ENCODE results near the gene SLC10A2.

Gene SLC10A2

DNA sequence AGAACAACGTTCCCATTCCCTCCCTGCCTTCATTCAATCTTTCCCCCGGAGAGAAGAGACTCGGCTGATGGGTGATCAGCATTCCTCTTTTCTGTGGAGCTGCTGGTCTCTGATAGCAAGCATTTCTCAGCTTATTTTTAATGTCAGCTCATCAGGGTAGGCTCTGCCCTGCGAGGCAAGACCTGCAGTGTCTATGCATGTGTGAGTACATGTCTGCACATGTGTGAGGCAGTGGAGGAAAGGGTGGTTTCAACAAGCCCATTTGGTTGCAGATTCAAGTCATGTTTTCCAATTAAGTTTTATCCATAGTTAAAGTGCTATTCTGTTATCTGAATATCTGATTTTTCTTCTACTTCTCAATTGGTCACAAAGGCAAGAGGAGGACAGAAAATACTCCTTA lies 19.5 kb downstream of the SLC10A2 start:
- no peak for DNase-seq (ENCODE audit: low spot score)

DNA sequence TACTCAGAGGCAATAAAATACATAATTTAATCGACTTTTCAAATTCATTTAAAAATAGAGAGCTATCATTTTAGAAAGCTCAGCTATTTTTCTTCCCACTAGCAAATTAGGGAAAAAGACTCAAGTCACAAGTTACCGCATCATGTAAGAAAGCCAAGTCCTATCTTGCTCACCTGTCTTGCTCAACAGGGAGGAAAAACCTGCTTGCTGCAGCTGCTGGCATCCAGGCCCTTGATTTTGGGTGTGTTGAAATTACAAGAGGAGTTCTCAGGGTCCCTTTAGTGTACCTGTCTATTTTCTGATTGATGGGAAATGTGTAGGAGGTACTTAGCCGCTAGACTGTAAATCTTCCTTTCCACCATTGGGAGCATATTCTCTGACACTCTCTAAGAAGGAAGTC lies 22.2 kb downstream of the SLC10A2 start:
- DNase-seq (ENCODE audit: low spot score), result no peak

DNA sequence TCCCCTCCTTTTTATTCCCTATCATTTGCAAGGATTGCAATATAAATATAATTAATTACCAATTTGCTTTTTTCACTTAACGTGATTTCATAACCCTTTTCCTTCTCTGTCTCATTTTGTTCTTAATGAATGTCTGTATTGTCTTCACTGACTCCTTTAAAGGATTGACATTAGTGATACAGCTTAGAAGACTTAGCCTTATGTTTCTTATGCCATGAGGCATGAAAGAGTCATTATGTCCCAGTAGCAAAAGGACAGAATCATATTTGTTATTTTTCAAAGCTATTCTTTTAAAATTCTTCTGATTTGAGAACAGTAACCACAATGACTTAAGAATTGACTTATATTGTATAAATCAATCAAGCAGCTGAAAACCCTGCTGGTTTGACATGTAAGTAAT lies 26.2 kb downstream of the SLC10A2 start:
- no peak for DNase-seq (ENCODE audit: low spot score)

DNA sequence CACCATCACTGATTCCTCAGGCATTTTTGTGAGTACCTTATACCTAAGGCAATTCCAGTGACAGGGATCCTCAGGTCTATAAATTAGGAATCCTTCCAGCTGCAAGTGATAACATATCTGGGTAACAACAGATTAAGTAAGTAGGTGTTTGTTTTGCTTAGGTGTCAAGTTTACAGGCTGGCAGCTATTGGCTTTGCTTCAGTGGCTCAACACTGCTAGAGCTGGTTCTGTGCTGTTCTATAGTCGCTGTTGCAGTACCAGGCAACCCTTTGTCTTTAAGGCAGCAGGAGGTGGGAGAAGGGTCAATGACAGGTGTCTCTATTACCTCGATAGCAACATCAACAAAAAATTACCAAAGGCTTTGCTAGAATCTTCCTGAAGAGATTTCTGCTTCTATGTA lies 27.0 kb downstream of the SLC10A2 start:
- DNase-seq (ENCODE audit: low spot score), result no peak

DNA sequence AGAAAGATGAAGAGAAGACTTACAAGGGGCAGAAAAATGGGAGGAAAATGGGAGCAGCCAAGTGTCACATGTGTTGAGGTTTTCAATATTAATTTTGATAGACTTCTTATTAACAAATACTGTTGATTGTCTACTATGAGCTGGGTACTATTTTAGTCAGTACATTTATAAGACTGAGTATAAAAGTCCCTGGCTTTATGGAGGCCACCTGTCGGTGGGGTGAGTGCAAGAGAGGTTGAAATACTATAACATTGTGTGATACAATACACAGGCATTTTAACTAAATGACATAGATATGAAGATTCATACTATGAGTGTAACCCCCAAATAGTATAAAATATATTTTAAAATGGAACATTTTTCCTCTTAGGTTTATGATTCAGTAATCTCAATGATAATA lies 29.9 kb downstream of the SLC10A2 start:
- no peak for DNase-seq (ENCODE audit: low spot score)

DNA sequence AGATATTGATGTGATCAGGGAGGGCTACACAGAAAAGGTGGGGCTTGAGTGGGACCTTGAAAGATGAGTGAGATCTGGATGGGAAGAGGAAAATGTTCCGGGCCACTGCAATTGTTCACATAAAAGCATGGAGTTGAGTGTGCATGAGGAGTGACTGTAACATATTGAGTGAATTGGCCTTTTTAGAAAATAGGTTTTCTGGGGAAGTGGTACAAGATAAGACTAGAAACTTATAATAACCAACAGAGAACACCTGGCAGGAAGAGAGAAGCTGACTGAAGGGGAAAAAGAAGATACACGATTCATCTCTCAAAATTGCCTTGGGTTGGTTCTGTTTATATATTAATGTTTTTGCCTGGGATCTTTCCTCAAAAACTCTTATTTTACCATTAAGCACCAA lies 32.2 kb downstream of the SLC10A2 start:
- DNase-seq (ENCODE audit: low spot score), result no peak

DNA sequence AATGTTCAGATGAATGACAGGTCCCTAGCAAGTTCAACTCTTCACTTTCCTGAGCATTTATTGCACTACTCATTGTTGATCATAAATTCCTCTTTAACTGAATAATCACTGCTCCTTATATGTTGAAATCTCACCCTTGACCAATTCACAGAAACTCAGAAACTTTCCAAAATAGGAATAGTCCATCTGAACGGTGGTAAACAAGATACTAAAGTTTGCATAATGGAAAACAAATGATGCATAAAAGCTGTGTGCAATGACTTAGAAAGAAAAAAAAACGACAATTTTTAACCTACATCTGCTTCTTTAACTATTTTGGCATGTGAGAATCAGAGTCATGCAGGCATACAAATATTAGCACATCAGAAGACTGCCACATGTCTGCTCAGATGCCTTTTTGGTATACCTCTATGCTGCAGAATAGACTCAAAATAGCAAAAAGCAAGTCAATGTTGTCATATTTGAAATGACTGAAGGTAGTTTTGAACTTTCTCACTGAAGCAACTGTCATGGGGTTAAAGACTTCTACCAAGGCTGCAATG lies 34.8 kb downstream of the SLC10A2 start:
- DNase-seq (ENCODE audit: low spot score), result no peak

DNA sequence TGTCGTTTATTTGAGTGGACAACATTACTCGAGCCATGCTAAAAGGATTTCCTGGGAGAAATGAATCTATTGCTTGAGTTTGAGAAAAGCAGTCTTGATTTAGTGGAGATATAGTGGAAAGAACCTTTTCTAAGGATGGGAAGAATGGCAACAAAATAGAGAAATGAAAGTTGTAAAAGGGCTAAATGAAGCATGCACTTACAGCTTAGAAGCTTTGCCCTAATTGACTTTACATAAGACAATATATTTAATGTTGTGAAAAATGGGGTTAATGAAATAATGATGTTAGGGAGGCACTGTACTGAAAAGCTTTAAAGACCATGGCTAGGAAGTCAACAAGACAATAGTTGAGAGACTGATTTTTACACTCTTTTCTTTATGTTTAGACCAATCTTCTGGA lies 35.4 kb downstream of the SLC10A2 start:
- DNase-seq (ENCODE audit: low spot score), result no peak

DNA sequence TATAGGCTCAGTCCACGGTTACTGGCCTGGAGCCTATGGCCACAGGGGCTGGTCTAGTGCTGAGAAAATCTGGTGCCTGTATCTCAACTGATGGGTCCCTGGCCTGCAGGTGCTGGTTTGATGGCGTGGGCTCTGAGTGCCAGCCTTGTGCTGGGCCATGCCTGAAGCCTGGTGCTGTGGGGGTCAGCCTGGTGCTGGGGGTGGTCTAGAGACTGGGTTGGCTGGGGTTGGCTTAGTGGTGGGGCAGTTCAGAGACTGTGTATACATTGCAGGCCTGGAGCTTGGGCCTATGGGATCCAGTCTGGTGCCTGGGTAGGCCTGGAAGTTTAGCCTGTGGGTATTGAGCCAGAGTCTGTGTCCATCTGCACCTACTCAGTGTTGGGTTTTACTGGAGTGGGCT lies 36.4 kb downstream of the SLC10A2 start:
- no peak for DNase-seq (ENCODE audit: low spot score)

DNA sequence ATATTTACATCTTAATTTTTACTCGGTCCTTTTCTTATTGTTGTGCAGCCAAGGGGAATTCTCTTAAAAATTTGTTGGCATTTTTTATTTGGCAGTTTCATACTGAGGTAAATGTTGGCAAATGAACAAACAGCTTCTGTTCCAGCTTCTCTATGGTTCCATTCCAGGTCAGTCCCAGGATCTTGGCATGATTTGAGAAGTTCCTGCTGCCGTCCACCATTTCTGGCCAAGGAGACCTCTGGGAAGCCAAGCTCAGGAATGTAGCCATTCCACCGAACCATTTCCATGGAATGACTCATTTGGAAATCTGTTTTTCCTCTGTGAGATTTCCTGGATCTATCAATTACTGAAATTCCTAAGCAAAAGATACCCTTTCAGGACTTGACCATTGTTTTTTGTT lies 43.9 kb downstream of the SLC10A2 start:
- no peak for DNase-seq (ENCODE audit: low spot score)

DNA sequence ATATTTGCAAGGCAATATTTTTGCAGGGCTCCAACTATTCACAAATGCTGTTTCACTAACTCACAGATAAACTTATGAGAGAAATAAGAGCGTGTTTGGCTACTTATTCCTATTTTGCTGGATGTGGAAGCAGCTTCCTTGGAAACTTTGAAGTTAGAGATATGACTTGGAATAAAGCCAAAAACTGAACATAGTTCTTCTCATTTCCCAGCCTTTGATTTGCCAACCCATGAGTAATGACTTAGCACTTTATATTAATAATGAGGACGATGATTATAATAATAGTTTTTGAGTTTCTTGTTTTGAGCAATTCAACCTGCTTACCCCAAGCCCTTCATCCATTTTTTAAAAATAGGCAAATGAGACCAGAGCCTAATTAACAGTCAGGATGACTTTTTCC lies 47.7 kb downstream of the SLC10A2 start:
- DNase-seq (ENCODE audit: low spot score), result no peak

DNA sequence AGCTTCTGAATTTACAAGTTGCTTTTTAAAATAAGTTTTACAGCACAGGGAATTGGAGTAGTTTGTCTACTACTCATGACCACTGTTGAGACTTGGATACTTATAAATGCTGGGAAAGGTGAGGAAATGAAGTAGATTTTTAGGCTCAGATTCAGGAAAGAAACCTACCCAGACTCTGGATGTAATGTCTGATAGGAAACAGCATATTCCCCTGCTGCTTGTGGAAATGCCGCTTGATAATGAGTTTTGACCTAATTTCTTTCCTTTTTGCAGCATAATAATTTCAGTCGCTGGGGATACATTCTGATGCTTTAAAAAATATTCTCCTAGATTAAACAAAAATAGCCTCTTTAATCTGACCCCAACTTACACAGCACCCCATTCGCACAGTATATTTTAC lies 53.6 kb downstream of the SLC10A2 start:
- DNase-seq (ENCODE audit: low spot score), result no peak

DNA sequence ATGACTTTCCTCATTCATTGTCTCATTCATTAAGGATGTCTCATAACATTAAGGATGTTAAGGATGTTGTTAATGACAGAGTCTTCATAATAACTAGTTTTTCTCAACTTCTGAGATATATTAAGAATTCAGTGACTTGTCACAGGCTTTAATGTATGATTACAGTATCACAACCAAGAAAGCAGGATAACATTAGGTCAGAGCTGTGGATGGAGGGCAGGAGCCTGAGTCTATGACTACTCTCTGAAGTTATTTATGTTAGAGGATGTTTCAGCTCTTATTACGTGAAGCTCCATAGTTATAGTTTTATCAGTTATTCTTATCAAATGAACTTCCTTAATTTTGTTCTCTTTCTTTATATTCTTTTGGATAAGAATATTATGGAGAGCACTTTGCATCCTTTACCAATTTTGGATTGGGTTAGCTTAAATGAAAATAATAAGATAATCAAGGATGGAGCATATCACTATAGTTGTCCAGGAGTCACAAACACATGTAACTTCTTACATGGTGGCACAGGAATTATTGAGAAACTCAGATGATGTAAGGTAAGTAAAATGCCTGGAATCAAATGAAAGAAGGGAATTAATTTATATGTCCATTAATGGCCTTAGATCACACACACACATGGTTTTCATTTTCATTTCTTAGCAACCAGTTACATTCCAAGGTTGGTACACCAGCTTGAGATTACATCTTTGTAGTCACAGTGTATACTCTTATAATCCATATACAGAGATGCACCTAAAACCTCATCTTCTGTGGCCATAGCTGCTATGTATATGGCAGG lies 57.0 kb downstream of the SLC10A2 start:
- DNase-seq (ENCODE audit: low spot score), result no peak

DNA sequence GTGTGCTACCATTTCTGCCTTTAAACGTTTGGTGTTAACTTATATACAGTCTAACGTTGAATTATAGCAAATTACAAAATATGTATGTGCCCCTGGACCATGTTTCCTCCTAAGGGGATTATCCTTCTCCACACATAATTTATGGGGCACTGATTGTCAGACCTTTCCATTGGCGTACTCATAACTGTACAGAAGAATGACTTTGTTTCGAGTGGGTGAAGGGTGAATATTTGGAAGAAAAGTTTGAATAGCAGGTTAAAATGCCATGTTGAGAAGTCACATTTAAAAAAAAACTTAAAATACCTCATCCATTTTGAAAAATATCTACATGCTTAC lies 58.8 kb downstream of the SLC10A2 start:
- no peak for DNase-seq (ENCODE audit: low spot score)

DNA sequence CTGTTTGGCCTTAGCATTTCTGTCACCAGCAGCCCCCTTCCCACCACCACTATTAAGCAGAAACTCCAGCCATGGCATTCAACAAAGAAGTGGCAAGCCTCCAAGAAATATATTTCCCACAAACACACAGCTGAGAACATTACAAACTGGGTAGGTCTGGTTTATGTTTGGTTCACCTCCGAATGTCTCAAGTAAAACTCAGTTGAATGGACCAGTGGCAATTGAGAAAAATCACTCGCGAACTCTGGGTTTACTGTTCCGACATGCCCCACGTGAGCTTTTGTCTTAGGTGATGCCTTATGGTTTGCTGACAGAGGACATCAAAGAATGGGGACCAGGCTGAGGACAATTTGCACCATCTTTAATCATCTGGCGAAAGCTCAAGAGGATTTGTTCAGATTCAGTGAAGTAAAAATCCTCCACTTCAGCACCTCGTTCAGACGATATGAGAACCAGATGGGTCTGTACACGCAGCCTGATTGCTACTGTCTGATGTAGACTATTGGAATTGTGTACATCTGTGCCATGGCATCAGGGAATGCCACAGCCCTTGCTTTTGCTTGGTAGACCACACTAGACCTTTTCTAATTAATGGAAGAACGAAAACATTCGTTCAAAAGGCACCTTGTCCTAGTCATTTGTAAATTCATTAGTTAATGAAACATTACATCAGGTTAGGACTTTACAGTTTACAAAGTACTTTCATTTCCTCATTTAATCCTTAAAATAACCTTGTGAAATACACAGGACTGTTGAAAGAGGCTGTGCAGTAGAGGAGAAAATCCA lies 59.4 kb downstream of the SLC10A2 start:
- no peak for DNase-seq (ENCODE audit: low spot score)

DNA sequence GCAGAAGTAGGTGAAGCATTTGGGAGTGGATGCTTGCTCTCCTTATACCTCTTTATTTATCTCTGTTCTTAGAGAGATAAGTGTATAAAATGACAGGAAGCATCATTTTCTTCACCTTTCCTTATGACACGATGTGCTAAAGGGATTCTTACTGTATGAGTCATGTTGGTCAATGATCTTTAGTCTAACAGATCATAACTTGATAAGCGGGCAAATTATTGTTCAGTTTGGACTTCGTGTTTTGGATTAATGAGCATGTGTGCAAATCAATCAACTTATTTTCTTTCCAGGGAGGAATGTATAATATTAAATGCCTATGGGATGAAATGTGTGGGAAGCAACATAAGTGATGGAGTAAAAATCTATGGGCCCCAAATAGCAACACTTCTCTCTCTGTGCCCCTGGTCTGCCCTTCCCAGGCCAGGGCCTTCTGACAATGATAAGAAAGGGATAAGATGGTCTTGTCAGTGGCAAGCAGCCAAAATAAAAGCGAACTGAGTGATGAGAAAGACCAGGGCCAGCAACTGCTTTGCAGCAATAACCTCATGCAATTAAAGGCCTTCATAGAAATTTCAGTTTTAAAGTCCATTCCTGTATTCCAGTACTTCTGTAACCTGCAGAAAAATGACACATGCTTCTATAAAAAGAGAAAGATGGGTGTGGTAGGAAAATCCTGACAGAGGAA lies 61.4 kb downstream of the SLC10A2 start:
- DNase-seq (ENCODE audit: low spot score), result no peak

DNA sequence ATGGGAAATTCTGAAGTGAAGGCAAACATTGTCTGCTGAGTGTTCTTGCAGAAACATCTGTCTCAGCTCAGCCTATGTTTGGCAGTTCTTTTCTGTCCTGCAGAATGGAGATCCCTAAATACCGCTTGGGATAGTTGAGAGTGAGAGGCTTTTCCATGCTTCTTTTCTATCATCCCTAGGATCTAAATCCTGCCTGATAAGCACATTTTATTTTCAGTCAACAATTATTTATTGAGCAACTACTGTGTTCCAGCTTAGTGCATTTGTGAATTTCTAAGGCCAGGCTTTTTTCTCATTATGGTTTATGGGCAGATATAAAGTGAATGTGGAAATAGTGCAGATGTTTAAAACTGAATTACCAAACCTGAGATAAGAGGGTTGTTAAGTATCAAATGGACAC lies 62.6 kb downstream of the SLC10A2 start:
- DNase-seq (ENCODE audit: low spot score), result no peak

DNA sequence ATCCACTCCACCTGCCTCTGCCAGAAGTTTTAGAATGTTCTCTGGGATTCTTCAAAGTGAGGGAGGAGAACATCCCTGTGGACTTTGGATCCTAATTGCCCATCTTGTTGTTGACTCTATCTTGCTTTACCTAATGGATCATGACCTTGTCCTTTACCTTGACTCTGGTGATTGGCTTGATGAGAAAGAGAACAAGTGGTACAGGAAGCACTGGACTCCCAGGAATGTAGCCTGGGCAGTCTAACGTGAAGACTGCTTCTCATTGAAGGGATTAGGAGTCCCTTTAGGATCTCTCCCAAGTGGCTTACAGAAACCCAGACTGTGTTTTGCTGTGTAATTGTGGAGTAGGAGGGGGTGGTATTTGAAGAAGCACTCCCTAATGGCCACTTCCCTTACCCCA lies 63.9 kb downstream of the SLC10A2 start:
- DNase-seq (ENCODE audit: low spot score), result no peak

DNA sequence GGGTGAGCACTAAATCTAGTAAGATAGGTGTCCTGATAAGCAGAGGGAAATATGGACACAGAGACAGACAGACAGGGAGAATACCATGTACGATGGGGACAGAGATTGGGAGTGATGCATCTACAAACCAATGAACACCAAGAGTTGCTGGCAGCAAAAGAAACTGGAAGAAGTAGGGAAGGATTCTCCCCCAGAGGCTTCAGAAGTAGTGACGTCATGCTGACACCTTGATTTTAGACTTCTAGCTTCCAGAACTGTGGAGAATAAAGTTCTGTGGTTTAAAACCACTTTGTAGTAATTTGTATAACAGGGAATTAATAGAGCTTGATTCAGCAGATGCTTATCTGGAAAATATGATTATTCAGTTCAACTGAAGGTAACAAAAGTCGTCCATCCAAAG lies 66.1 kb downstream of the SLC10A2 start:
- no peak for DNase-seq (ENCODE audit: low spot score)

DNA sequence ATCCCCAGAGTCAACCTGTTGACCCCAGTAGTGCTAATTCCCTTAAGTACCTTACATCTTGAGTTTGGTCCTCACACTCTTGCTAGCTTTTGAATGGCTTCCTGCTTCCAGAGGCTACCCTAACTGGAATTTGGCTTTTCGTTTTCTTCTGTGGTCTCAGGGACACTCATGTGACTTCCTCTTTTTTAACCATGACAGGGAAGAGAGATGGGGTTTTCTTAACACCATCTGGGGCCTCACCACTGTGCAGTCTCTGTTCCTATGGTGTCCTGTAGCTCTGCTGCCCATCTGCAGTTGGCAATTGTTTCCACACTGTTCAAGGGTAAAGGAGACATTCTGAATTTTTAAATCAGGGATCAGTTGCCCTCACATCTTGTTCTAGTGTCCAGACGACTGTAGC lies 66.7 kb downstream of the SLC10A2 start:
- DNase-seq (ENCODE audit: low spot score), result no peak
